GM12878 (cell line): ENCODE measurements around the gene PRICKLE3. TPM values are rescaled to one million over a fixed set of nuclear protein-coding genes. Genes with fewer than 3 reads are reported as not detected.

ENCODE experiments used
- ATAC-seq: fragments of 200-7000 bp; cut with Tn5 transposase; 3 replicates; pipeline ENCODE4 v1.9.1; 2020; ENCODE audit warnings: mild to moderate bottlenecking, moderate library complexity
- BruUV-seq: library from RNA; stranded (reverse); fragments of 400-500 nt; replicated peaks from 2 replicates; lab custom pipeline; 2021; lab: Mats Ljungman, UMichigan
- CTCF ChIA-PET: fragments of 300-600 bp; sonication (Branson Sonifier 250); formaldehyde crosslinking; extraction: SDS; loops from one replicate; lab custom pipeline; 2021; ENCODE audit warnings: inconsistent platforms; lab: Yijun Ruan, JAX
- POLR2A ChIA-PET: fragments of 350-600 bp; formaldehyde crosslinking; extraction: SDS; loops from one replicate; lab custom pipeline; 2021; ENCODE audit warnings: inconsistent platforms; lab: Charles Lee
- RAD21 ChIA-PET: fragments of 300-600 bp; sonication (Branson Sonifier 250); formaldehyde crosslinking; loops from one replicate; lab custom pipeline; 2023; ENCODE audit warnings: antibody characterized with exemption; ENCODE audit not compliant: unreplicated experiment; lab: Charles Lee
- SMC1A ChIA-PET: fragments of 300-600 bp; sonication (Branson Sonifier 250); formaldehyde crosslinking; loops from one replicate; lab custom pipeline; 2023; ENCODE audit not compliant: unreplicated experiment, uncharacterized antibody; lab: Charles Lee
- DNase-seq: peaks from one replicate; pipeline ENCODE4 v3.0.0-alpha.2; 2011; ENCODE audit warnings: low read depth, low spot score
- FAIRE-seq: peaks from 3 replicates; lab custom pipeline; 2011; peaks lifted over from hg19 to GRCh38; lab: Jason Lieb, UNC
- H2AFZ ChIP-seq: 2 replicates; pipeline ENCODE4 v1.6.0; 2011; ENCODE audit warnings: low read depth, low read length, control low read depth; ENCODE audit not compliant: control insufficient read depth
- H3K27ac ChIP-seq: 2 replicates; pipeline ENCODE4 v1.5.1; 2011; ENCODE audit warnings: control low read depth; ENCODE audit not compliant: control insufficient read depth, insufficient read depth
- H3K27me3 ChIP-seq, 2 experiments: replicated peaks in 1 of 2; 2 replicates each; pipeline versions ENCODE4 v1.6.0 to v1.6.1; 2011; ENCODE audit warnings: low read length in 1 of 2; ENCODE audit not compliant: control insufficient read depth in 2 of 2, insufficient read depth in 2 of 2
- H3K36me3 ChIP-seq, 2 experiments: 2 replicates each; pipeline ENCODE4 v1.5.1; 2011; ENCODE audit warnings: low read length in 1 of 2; ENCODE audit not compliant: control insufficient read depth in 2 of 2, insufficient read depth in 2 of 2
- H3K4me1 ChIP-seq: 2 replicates; pipeline ENCODE4 v1.6.1; 2011; ENCODE audit warnings: mild to moderate bottlenecking, low read length, moderate library complexity, mixed read lengths; ENCODE audit not compliant: control insufficient read depth, insufficient read depth
- H3K4me2 ChIP-seq: 2 replicates; pipeline ENCODE4 v1.6.0; 2011; ENCODE audit warnings: control low read depth; ENCODE audit not compliant: control insufficient read depth, insufficient read depth
- H3K4me3 ChIP-seq: fragments of 200-600 bp; sonication (generic); 2 replicates; pipeline ENCODE4 v1.5.1; 2016
- H3K79me2 ChIP-seq: 2 replicates; pipeline ENCODE4 v1.6.0; 2011; ENCODE audit warnings: low read length; ENCODE audit not compliant: control insufficient read depth, insufficient read depth
- H3K9ac ChIP-seq: 2 replicates; pipeline ENCODE4 v1.8.0; 2011; ENCODE audit warnings: low read length, control low read depth, mixed read lengths; ENCODE audit not compliant: control insufficient read depth, insufficient read depth
- H3K9me3 ChIP-seq: replicated peaks from 3 replicates; pipeline ENCODE4 v1.5.1; 2011; ENCODE audit warnings: mild to moderate bottlenecking, low read length; ENCODE audit not compliant: control insufficient read depth, insufficient read depth
- H4K20me1 ChIP-seq: 2 replicates; pipeline ENCODE4 v1.6.0; 2011; ENCODE audit not compliant: control insufficient read depth, insufficient read depth
- EZH2 ChIP-seq: IDR thresholded peaks from 2 replicates; pipeline ENCODE4 v1.6.1; 2012; ENCODE audit warnings: low read depth, mild to moderate bottlenecking, control low read depth, inconsistent platforms, low read length, borderline replicate concordance; ENCODE audit not compliant: control insufficient read depth
- MEF2B ChIP-seq: fragments of 450-650 bp; IDR thresholded peaks from 2 replicates; pipeline ENCODE4 v1.6.1; 2018; ENCODE audit warnings: mild to moderate bottlenecking, moderate library complexity; ENCODE audit not compliant: partially characterized antibody, poor library complexity, severe bottlenecking
- RUNX3 ChIP-seq: IDR thresholded peaks from 2 replicates; pipeline ENCODE4 v1.6.1; 2012; ENCODE audit warnings: low read length, inconsistent platforms
- SREBF1 ChIP-seq: IDR thresholded peaks from 2 replicates; pipeline ENCODE4 v1.6.1; 2012; ENCODE audit warnings: mild to moderate bottlenecking, low read length
- TAF1 ChIP-seq: IDR thresholded peaks from 2 replicates; pipeline ENCODE4 v1.6.1; 2011; ENCODE audit warnings: mild to moderate bottlenecking, low read depth, low read length, borderline replicate concordance
- WGBS: methylation state at CpG from one replicate; pipeline ENCODE4 v1.1.6; 2016; ENCODE audit warnings: low lambda C conversion rate; ENCODE audit not compliant: insufficient replicate concordance, insufficient coverage; ENCODE audit errors: missing lambda C conversion rate; 5-methylcytosine and 5-hydroxymethylcytosine counted together
- in situ Hi-C: fragments of 300-500 bp; cut with MboI; formaldehyde crosslinking; loops from 9 replicates; pipeline ENCODE4 v1.14.3; 2018; ENCODE audit warnings: mixed read lengths
- intact Hi-C: fragments of 100-400 bp; cut with micrococcal nuclease; formaldehyde crosslinking; loops from one replicate; pipeline ENCODE4 v1.14.2; 2022; ENCODE audit not compliant: unreplicated experiment
- polyA plus RNA-seq, 11 experiments: library from polyadenylated mRNA; depleted of rRNA in 4 of 11; unstranded in 6 of 11; stranded (reverse) in 5 of 11; fragments of >200 nt; fragmentation: Nextera tagmentation in 4 of 11; fragmentation: Illumina TruSeq in 1 of 11; extraction: Ambion mirVana in 4 of 11; extraction: Trizol in 1 of 11; gene quantifications; 1 replicate in 1 of 11; 2 replicates in 10 of 11; pipeline versions ENCODE4 v1.2.1 to v1.2.3, GENCODE V29; 2011 to 2016; ENCODE audit warnings: inconsistent platforms in 2 of 11, missing spikeins in 2 of 11, low read depth in 1 of 11
- total RNA-seq, 4 experiments: library from RNA; depleted of rRNA in 3 of 4; stranded (reverse); fragments of >200 nt in 3 of 4; fragmentation: Illumina TruSeq in 1 of 4; extraction: Trizol in 1 of 4; gene quantifications; 2 replicates each; pipeline versions ENCODE4 v1.2.1 to v1.2.3, GENCODE V29; 2013 to 2021
- TF ChIP-seq, protein P1 (sequence below): fragments of 450-650 bp; IDR thresholded peaks from 2 replicates; pipeline ENCODE4 v1.6.1; 2018; ENCODE audit warnings: borderline replicate concordance, mild to moderate bottlenecking; ENCODE audit not compliant: partially characterized antibody

The PRICKLE3 gene
- total and polyA plus RNA-seq, 10 of the 15 experiments (the other 5 are each of a cell fraction or from before 2014, with no cell fraction given): 0.69 to 17.4 (median 7.6) TPM

DNA sequence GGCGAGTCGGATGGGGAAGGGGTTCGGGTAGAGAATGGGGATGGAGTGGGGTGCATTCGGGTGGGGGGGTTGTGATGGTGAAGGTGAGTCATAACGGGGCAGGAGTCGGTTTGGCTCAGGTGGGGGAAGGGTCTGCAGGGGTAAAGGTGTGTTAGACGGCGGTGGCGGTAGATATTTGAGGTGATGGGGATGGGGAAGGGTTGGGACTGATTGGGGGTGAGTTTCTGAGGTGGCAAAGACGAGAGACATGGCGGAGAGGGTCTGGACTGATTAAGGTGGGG is 13.1 kb upstream of the PRICKLE3 start:
- no peak for TF ChIP-seq SREBF1
- no peak for TF ChIP-seq RUNX3
- TF ChIP-seq TAF1: no peak
- TF ChIP-seq, all 136 proteins: peak for 0
- H3K79me2 ChIP-seq: no peaks in the 10 kb centered on the region
- no peaks in the 10 kb centered on the region for H3K27me3 ChIP-seq
- no peak overlapping the region for H3K27ac ChIP-seq
- ChIA-PET CTCF (no interaction called here), SMC1A (no interaction called here), RAD21 (no interaction called here), POLR2A (no interaction called here)
- H2AFZ ChIP-seq: no peak overlapping the region
- H3K4me2 ChIP-seq: no peak overlapping the region
- H3K9ac ChIP-seq: no peak overlapping the region
- H3K36me3 ChIP-seq: no peaks in the 10 kb centered on the region
- WGBS: 31% methylated on average over 8 of the region's 11 CpGs
- no peak for ATAC-seq
- H3K9me3 ChIP-seq: no peaks in the 10 kb centered on the region
- H3K4me1 ChIP-seq: no peaks in the 10 kb centered on the region
- DNase-seq: no peak
- no TSS peak for BruUV-seq
- H3K4me3 ChIP-seq: no peak overlapping the region
- in situ Hi-C loops (no loop called here), intact Hi-C loops (no loop called here)
- FAIRE-seq: no peak
- no peaks in the 10 kb centered on the region for H4K20me1 ChIP-seq

- no TSS peak for BruUV-seq
- H4K20me1 ChIP-seq: no peaks in the 10 kb centered on the region
- CTCF ChIA-PET: no interaction called here
- TF ChIP-seq EZH2 (no peak), MEF2B (no peak)
- TF ChIP-seq, protein P1, sequence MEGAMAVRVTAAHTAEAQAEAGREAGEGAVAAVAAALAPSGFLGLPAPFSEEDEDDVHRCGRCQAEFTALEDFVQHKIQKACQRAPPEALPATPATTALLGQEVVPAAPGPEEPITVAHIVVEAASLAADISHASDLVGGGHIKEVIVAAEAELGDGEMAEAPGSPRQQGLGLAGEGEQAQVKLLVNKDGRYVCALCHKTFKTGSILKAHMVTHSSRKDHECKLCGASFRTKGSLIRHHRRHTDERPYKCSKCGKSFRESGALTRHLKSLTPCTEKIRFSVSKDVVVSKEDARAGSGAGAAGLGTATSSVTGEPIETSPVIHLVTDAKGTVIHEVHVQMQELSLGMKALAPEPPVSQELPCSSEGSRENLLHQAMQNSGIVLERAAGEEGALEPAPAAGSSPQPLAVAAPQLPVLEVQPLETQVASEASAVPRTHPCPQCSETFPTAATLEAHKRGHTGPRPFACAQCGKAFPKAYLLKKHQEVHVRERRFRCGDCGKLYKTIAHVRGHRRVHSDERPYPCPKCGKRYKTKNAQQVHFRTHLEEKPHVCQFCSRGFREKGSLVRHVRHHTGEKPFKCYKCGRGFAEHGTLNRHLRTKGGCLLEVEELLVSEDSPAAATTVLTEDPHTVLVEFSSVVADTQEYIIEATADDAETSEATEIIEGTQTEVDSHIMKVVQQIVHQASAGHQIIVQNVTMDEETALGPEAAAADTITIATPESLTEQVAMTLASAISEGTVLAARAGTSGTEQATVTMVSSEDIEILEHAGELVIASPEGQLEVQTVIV: no peak
- TF ChIP-seq, all 136 proteins: peak for 0
- Histone ChIP-seq H2AFZ (no peak overlapping the region), H3K9me3 (no peaks in the 10 kb centered on the region), H3K4me3 (no peak overlapping the region), H3K9ac (no peak overlapping the region), H3K4me2 (no peak overlapping the region), H3K27ac (no peak overlapping the region), H3K27me3 (no peaks in the 10 kb centered on the region), H3K4me1 (no peaks in the 10 kb centered on the region), H3K79me2 (no peaks in the 10 kb centered on the region), H3K36me3 (no peaks in the 10 kb centered on the region)
- FAIRE-seq (no peak), DNase-seq (no peak), ATAC-seq (no peak)
- intact Hi-C loops (no loop called here), in situ Hi-C loops (no loop called here)
- ChIA-PET SMC1A (no interaction called here), POLR2A (no interaction called here), RAD21 (no interaction called here)
- WGBS: 19% methylated on average over 10 of the region's 12 CpGs
Measured at GRCh38 chrX:49198540-49199314, 12.6 kb upstream of the PRICKLE3 start.
